HL-60 (cell line): Measurements from ENCODE around the gene PIP5K1C.

Experiments
- DNase-seq, 2 experiments: peaks; one replicate each; pipeline ENCODE4 v3.0.0-alpha.2; 2010 to 2020; ENCODE audit warnings: low read depth in 1 of 2, low spot score in 1 of 2
- H3K27ac ChIP-seq: fragments of 250-450 bp; sonication (Bioruptor Pico); replicated peaks from 2 replicates; pipeline ENCODE4 v1.5.1; 2020; ENCODE audit warnings: mild to moderate bottlenecking, moderate library complexity
- H3K27me3 ChIP-seq: fragments of 250-450 bp; sonication (Bioruptor Pico); 2 replicates; pipeline ENCODE4 v1.5.1; 2021; ENCODE audit warnings: mild to moderate bottlenecking, moderate library complexity; ENCODE audit not compliant: insufficient read depth, poor library complexity, severe bottlenecking
- H3K4me3 ChIP-seq: replicated peaks from 2 replicates; pipeline ENCODE4 v1.5.1; 2011; ENCODE audit warnings: mild to moderate bottlenecking, control low read depth, low read length; ENCODE audit not compliant: insufficient read depth
- CTCF ChIP-seq: IDR thresholded peaks from one replicate; pipeline ENCODE4 v1.5.1; 2011; ENCODE audit warnings: low read length, control low read depth, inconsistent platforms; ENCODE audit not compliant: insufficient read depth
- GABPA ChIP-seq: IDR thresholded peaks from 2 replicates; pipeline ENCODE4 v1.6.1; 2012; ENCODE audit warnings: low read depth
- POLR2AphosphoS5 ChIP-seq: IDR thresholded peaks from 2 replicates; pipeline ENCODE4 v1.6.1; 2012; ENCODE audit warnings: low read depth
- REST ChIP-seq: IDR thresholded peaks from 2 replicates; pipeline ENCODE4 v1.6.1; 2012; ENCODE audit warnings: low read depth; ENCODE audit not compliant: insufficient replicate concordance
- SPI1 ChIP-seq: IDR thresholded peaks from 2 replicates; pipeline ENCODE4 v1.6.1; 2012; ENCODE audit warnings: low read depth, mild to moderate bottlenecking, borderline replicate concordance

Gene PIP5K1C

GRCh38 chr19:3721131-3721886, 21.0 kb upstream of the PIP5K1C start:
- H3K4me3 ChIP-seq, result no peak overlapping the region
- peaks cover 35% of the 10 kb centered on the region for H3K27me3 ChIP-seq
- TF ChIP-seq REST (no peak), GABPA (peak; percentile 13; the same call in 1 of the 2 replicates), CTCF (no peak)
- H3K27ac ChIP-seq, result no peak overlapping the region
- DNase-seq, result peak; percentile 66 to 76

GRCh38 chr19:3720349-3720917, 20.2 kb upstream of the PIP5K1C start:
- Histone ChIP-seq H3K4me3 (no peak overlapping the region), H3K27ac (no peak overlapping the region), H3K27me3 (peaks cover 35% of the 10 kb centered on the region)
- TF ChIP-seq REST (no peak), SPI1 (no peak), POLR2AphosphoS5 (no peak), CTCF (no peak), GABPA (no peak)
- no peak for DNase-seq

GRCh38 chr19:3719868-3720267, 19.6 kb upstream of the PIP5K1C start:
- Histone ChIP-seq H3K4me3 (no peak overlapping the region), H3K27ac (no peak overlapping the region), H3K27me3 (peaks cover 35% of the 10 kb centered on the region)
- DNase-seq, result no peak
- TF ChIP-seq REST (no peak), POLR2AphosphoS5 (no peak), GABPA (no peak), CTCF (no peak), SPI1 (no peak)
